ENCODE measurements around the gene ECI1. TPM values are rescaled to one million over a fixed set of nuclear protein-coding genes. Genes with fewer than 3 reads are reported as not detected.

Gene ECI1
- total RNA-seq, 4 donors from 2014 or later: 74.0 to 137 (median 79.3) TPM

- Histone ChIP-seq H3K4me3 (peak within 1 kb of the TSS in 2 of 4 donors; percentile 5 to 7), H3K4me1 (peaks cover 13% of the 10 kb centered on the region in 2 donors), H3K27me3 (peaks cover 10 to 18% (median 17%) of the 10 kb centered on the region in 3 donors), H3K36me3 (peaks cover 0 to 54% of the 10 kb centered on the region in 2 donors), H3K27ac (no peak within 1 kb of the TSS), H3K9me3 (no peaks in the 10 kb centered on the region)
- TF ChIP-seq CTCF (IDR thresholded peaks at IDR 0.05 in 4 of 5, conservative IDR thresholded peaks at IDR 0.05 in 1 of 5) (no peak), POLR2A (IDR thresholded peaks at IDR 0.05) (no peak)
- in situ Hi-C loops (cut with MboI; ENCODE audit: low sequenced_read_pairs in 4 of 4) (no loop called here), intact Hi-C loops (cut with DNase I; ENCODE audit: low total_unique reads) (no loop called here)
- ATAC-seq: no peak
- no peak for DNase-seq
These were observed 14.9 kb downstream of the ECI1 start, which contains the start of gene DNASE1L2 for GRCh38 chr16:2236337-2237101. TSS of gene DNASE1L2 (plus strand) at chr16:2236444. CDS start at chr16:2236817, 373 bp downstream.

- in situ Hi-C loops (cut with MboI; ENCODE audit: low sequenced_read_pairs in 4 of 4): no loop called here
- no peak overlapping the region for H3K4me3 ChIP-seq
These were observed 15.6 kb downstream of the ECI1 start for GRCh38 chr16:2235695-2236336.

GRCh38 chr16:2235234-2235651 lies 16.1 kb downstream of the ECI1 start:
- Histone ChIP-seq H3K36me3 (peaks cover 0 to 62% of the 10 kb centered on the region in 2 donors), H3K4me3 (no peak overlapping the region), H3K4me1 (peaks cover 13% of the 10 kb centered on the region in 2 donors), H3K27me3 (peaks cover 10 to 18% (median 17%) of the 10 kb centered on the region in 3 donors), H3K9me3 (no peaks in the 10 kb centered on the region), H3K27ac (no peak overlapping the region)
- TF ChIP-seq POLR2A (IDR thresholded peaks at IDR 0.05) (no peak), CTCF (IDR thresholded peaks at IDR 0.05 in 4 of 5, conservative IDR thresholded peaks at IDR 0.05 in 1 of 5) (no peak)
- in situ Hi-C loops (cut with MboI; ENCODE audit: low sequenced_read_pairs in 4 of 4): no loop called here
- ATAC-seq (no peak), DNase-seq (no peak)
- intact Hi-C loops (cut with DNase I; ENCODE audit: low total_unique reads): no loop called here

More at GRCh38 chr16:2235695-2236336, 15.6 kb downstream of the ECI1 start:
- intact Hi-C loops (cut with DNase I; ENCODE audit: low total_unique reads): no loop called here
- ATAC-seq: no peak
- Histone ChIP-seq H3K27ac (no peak overlapping the region), H3K36me3 (peaks cover 0 to 60% of the 10 kb centered on the region in 2 donors), H3K27me3 (peaks cover 10 to 18% (median 17%) of the 10 kb centered on the region in 3 donors), H3K4me1 (peaks cover 13% of the 10 kb centered on the region in 2 donors), H3K9me3 (no peaks in the 10 kb centered on the region)
- DNase-seq: no peak
- TF ChIP-seq POLR2A (IDR thresholded peaks at IDR 0.05): no peak
- no peak for TF ChIP-seq CTCF (IDR thresholded peaks at IDR 0.05 in 4 of 5, conservative IDR thresholded peaks at IDR 0.05 in 1 of 5)

GRCh38 chr16:2234813-2235170 lies 16.6 kb downstream of the ECI1 start:
- intact Hi-C loops (cut with DNase I; ENCODE audit: low total_unique reads): no loop called here
- Histone ChIP-seq H3K27ac (no peak overlapping the region), H3K4me1 (peaks cover 13% of the 10 kb centered on the region in 2 donors), H3K9me3 (no peaks in the 10 kb centered on the region), H3K36me3 (peaks cover 0 to 65% of the 10 kb centered on the region in 2 donors), H3K27me3 (peaks cover 10 to 18% (median 17%) of the 10 kb centered on the region in 3 donors), H3K4me3 (no peak overlapping the region)
- in situ Hi-C loops (cut with MboI; ENCODE audit: low sequenced_read_pairs in 4 of 4): no loop called here
- TF ChIP-seq CTCF (IDR thresholded peaks at IDR 0.05 in 4 of 5, conservative IDR thresholded peaks at IDR 0.05 in 1 of 5): no peak
- no peak for TF ChIP-seq POLR2A (IDR thresholded peaks at IDR 0.05)
- ATAC-seq (no peak), DNase-seq (no peak)

All from gastrocnemius medialis (tissue), 4 donors.